ENCODE measurements around the gene ADCYAP1R1. TPM values are rescaled to one million over a fixed set of nuclear protein-coding genes. Genes with fewer than 3 reads are reported as not detected.

The ADCYAP1R1 gene
- total RNA-seq, 1 experiment from 2014 or later = 8.9 TPM

- no peak for TF ChIP-seq CTCF (conservative IDR thresholded peaks at IDR 0.05)
- Histone ChIP-seq H3K18ac (ENCODE audit: insufficient read length, low read depth, low read length) (no peak overlapping the region), H3K56ac (ENCODE audit: insufficient read length, low read depth, low read length) (no peak overlapping the region), H4K20me1 (ENCODE audit: control insufficient read depth, insufficient read depth, insufficient read length) (peaks cover 2% of the 10 kb centered on the region), H3K9me3 (ENCODE audit: control insufficient read depth, low read depth, low read length) (no peaks in the 10 kb centered on the region), H2BK120ac (ENCODE audit: low read depth, low read length, poor library complexity, severe bottlenecking) (no peak overlapping the region), H3K23me2 (ENCODE audit: insufficient read length, low read depth, low read length, poor library complexity, severe bottlenecking) (no peaks in the 10 kb centered on the region), H2BK20ac (ENCODE audit: low read depth, low read length, poor library complexity, severe bottlenecking) (no peak overlapping the region), H2BK15ac (ENCODE audit: low read depth, low read length) (no peak overlapping the region), H3K14ac (ENCODE audit: insufficient read depth, low read length) (no peak overlapping the region), H4K8ac (replicated peaks; ENCODE audit: insufficient read length, low read depth, low read length) (no peak overlapping the region), H3K9ac (ENCODE audit: extremely low read depth, insufficient read length, low read length) (no peak overlapping the region), H2AFZ (ENCODE audit: low read length) (no peak overlapping the region), H3K23ac (ENCODE audit: insufficient read length, low read depth, low read length) (no peak overlapping the region), H3T11ph (ENCODE audit: low read length) (no peak overlapping the region), H2AK5ac (ENCODE audit: insufficient read length, low read length) (no peak overlapping the region), H2BK5ac (ENCODE audit: insufficient read length, low read length) (no peak overlapping the region), H3K79me2 (ENCODE audit: insufficient read depth, low read length) (no peaks in the 10 kb centered on the region), H3K4me2 (ENCODE audit: insufficient read depth, insufficient read length, low read length) (no peak overlapping the region), H3K4ac (ENCODE audit: low read depth, low read length) (no peak overlapping the region), H4K91ac (ENCODE audit: insufficient read length, low read depth, low read length) (no peak overlapping the region), H2BK12ac (ENCODE audit: insufficient read length, low read depth, low read length) (no peak overlapping the region), H3K27me3 (ENCODE audit: insufficient read depth, low read length) (no peaks in the 10 kb centered on the region), H3K4me1 (ENCODE audit: insufficient read depth, low read length) (peaks cover 8% of the 10 kb centered on the region), H3K79me1 (ENCODE audit: insufficient read depth, low read depth, low read length, poor library complexity, severe bottlenecking) (no peaks in the 10 kb centered on the region), H3K27ac (ENCODE audit: insufficient read length, low read depth, low read length) (no peak overlapping the region), H4K5ac (ENCODE audit: insufficient read length, low read depth, low read length) (no peak overlapping the region)
- no CpG with 5 or more reads among the region's 1 CpG for WGBS (ENCODE audit: extremely low coverage, insufficient read length, low lambda C conversion rate)
- Mint-ChIP-seq H3K27ac (no peak overlapping the region), H3K27me3 (ENCODE audit: low read depth) (peaks cover 6% of the 10 kb centered on the region; the same call in 1 of the 2 replicates), H3K4me3 (no peak overlapping the region), H3K4me1 (peaks cover 36 to 39% of the 10 kb centered on the region in 2 experiments), H3K9me3 (no peaks in the 10 kb centered on the region), H3K36me3 (ENCODE audit: insufficient read depth in 1 of 3, low read depth in 3 of 3) (no peaks in the 10 kb centered on the region)
- no peak for DNase-seq
Measured at GRCh38 chr7:31019509-31019908, 32.6 kb upstream of the ADCYAP1R1 start.
